Measurements from ENCODE around the gene SUPT6H. TPM values are rescaled to one million over a fixed set of nuclear protein-coding genes. Genes with fewer than 3 reads are reported as not detected.

SUPT6H gene
- total and polyA plus RNA-seq, 9 of the 15 experiments (the other 6 are each of a cell fraction or from before 2014, with no cell fraction given) = 1.7 to 77.7 (median 49.2) TPM

GRCh38 chr17:28741358-28742349 is 79.6 kb downstream of the SUPT6H start (continued):
- TF ChIP-seq MBD2 (IDR thresholded peaks at IDR 0.05; ENCODE audit: borderline replicate concordance, low read depth) (peak; percentile 50; the same call in 1 of the 2 replicates), BHLHE40 (IDR thresholded peaks at IDR 0.05; ENCODE audit: low read length) (peak; percentile 43; the same call in 1 of the 2 replicates), ZNF282 (CRISPR knock-in tag; IDR thresholded peaks at IDR 0.05) (no peak), CREB3L1 (IDR thresholded peaks at IDR 0.05; ENCODE audit: borderline replicate concordance, low read depth) (peak; percentile 39; the same call in 1 of the 2 replicates), ELF2 (CRISPR knock-in tag; IDR thresholded peaks at IDR 0.05) (peak; percentile 81), TGIF2 (CRISPR knock-in tag; IDR thresholded peaks at IDR 0.05) (no peak), HNRNPUL1 (IDR thresholded peaks at IDR 0.05; ENCODE audit: low read length) (no peak), ZNF23 (CRISPR knock-in tag; IDR thresholded peaks at IDR 0.05) (peak; percentile 70; the same call in 1 of the 2 replicates), SRF (CRISPR knock-in tag; IDR thresholded peaks at IDR 0.05) (no peak), PCBP1 (IDR thresholded peaks at IDR 0.05; ENCODE audit: low read depth, low read length, poor library complexity, severe bottlenecking) (no peak), ZNF57 (CRISPR knock-in tag; IDR thresholded peaks at IDR 0.05) (no peak), CREB5 (CRISPR knock-in tag; IDR thresholded peaks at IDR 0.05) (no peak), CEBPG (CRISPR knock-in tag; IDR thresholded peaks at IDR 0.05) (no peak), CEBPG (tag; conservative IDR thresholded peaks at IDR 0.05 in 1 of 2, IDR thresholded peaks at IDR 0.05 in 1 of 2) (no peak), MXI1 (IDR thresholded peaks at IDR 0.05; ENCODE audit: low read depth, low read length) (peak; percentile 75; the same call in 1 of the 2 replicates), ZEB2 (IDR thresholded peaks at IDR 0.05) (no peak), ZNF41 (CRISPR knock-in tag; conservative IDR thresholded peaks at IDR 0.05) (no peak), KLF6 (CRISPR knock-in tag; IDR thresholded peaks at IDR 0.05; ENCODE audit: borderline replicate concordance) (no peak), ZBTB11 (CRISPR knock-in tag; IDR thresholded peaks at IDR 0.05) (0 out of 6 replicates have a peak, but pooled peaks of 1 of the 3 experiments have one; percentile 58), KDM2B (CRISPR knock-in tag; IDR thresholded peaks at IDR 0.05) (no peak), SP2 (IDR thresholded peaks at IDR 0.05; ENCODE audit: extremely low read depth, low read depth, low read length, poor library complexity, severe bottlenecking) (no peak)

Measured in K562 (cell line).